Activated CD8-positive, alpha-beta T cell treated with anti-CD3 and anti-CD28 coated beads, Interleukin-2, amount 10 ng/mL, durations not matched to agents 7 days and 5 days (primary cell): ENCODE results near the gene GTF3C1. TPM values are rescaled to one million over a fixed set of nuclear protein-coding genes. Genes with fewer than 3 reads are reported as not detected.

Experiments used
- ATAC-seq: fragments of 150-1000 bp; cut with Tn5 transposase; one replicate; pipeline ENCODE4 v1.10.0; 2021; ENCODE audit warnings: moderate library complexity
- CTCF ChIA-PET: fragments of 350-600 bp; sonication (Branson Sonifier 250); formaldehyde crosslinking; loops from one replicate; lab custom pipeline; 2021; ENCODE audit warnings: antibody characterized with exemption; lab: Charles Lee
- POLR2A ChIA-PET: fragments of 350-600 bp; sonication (Branson Sonifier 250); formaldehyde crosslinking; loops from one replicate; lab custom pipeline; 2021; ENCODE audit warnings: antibody characterized with exemption; lab: Charles Lee
- DNase-seq: peaks from one replicate; pipeline ENCODE4 v3.0.0-alpha.2; 2020
- H3K27ac Mint-ChIP-seq: one replicate; pipeline ENCODE4 v1.8.0; 2021; ENCODE audit warnings: mild to moderate bottlenecking, mixed read lengths
- H3K27me3 Mint-ChIP-seq: one replicate; pipeline ENCODE4 v1.8.0; 2021; ENCODE audit warnings: low read depth, mixed read lengths
- H3K36me3 Mint-ChIP-seq: one replicate; pipeline ENCODE4 v1.8.0; 2021; ENCODE audit warnings: low read depth, mixed read lengths
- H3K4me1 Mint-ChIP-seq: one replicate; pipeline ENCODE4 v1.8.0; 2021; ENCODE audit warnings: low read depth, mixed read lengths
- H3K4me3 Mint-ChIP-seq: one replicate; pipeline ENCODE4 v1.8.0; 2021; ENCODE audit warnings: mild to moderate bottlenecking, mixed read lengths
- H3K9me3 Mint-ChIP-seq: one replicate; pipeline ENCODE4 v1.8.0; 2022; ENCODE audit warnings: mixed read lengths; ENCODE audit not compliant: insufficient read depth
- total RNA-seq, 2 experiments: library from RNA; stranded (reverse); gene quantifications; one replicate each; pipeline ENCODE4 v1.2.3, GENCODE V29; 2021

The GTF3C1 gene
- total RNA-seq, 2 experiments from 2014 or later, result 55.8 to 58.5 TPM

GRCh38 chr16:27482397-27483087, 67.2 kb downstream of the GTF3C1 start:
- Mint-ChIP-seq H3K9me3 (no peaks in the 10 kb centered on the region), H3K36me3 (peaks cover 63% of the 10 kb centered on the region), H3K27me3 (no peaks in the 10 kb centered on the region), H3K27ac (no peak overlapping the region), H3K4me1 (no peaks in the 10 kb centered on the region), H3K4me3 (no peak overlapping the region)
- no peak for ATAC-seq
- ChIA-PET POLR2A (no interaction called here), CTCF (no interaction called here)
- DNase-seq, result no peak

GRCh38 chr16:27481282-27481934, 68.3 kb downstream of the GTF3C1 start:
- CTCF ChIA-PET, result no interaction called here
- no peaks in the 10 kb centered on the region for H3K4me1 Mint-ChIP-seq
- POLR2A ChIA-PET, result no interaction called here
- no peak overlapping the region for H3K4me3 Mint-ChIP-seq
- H3K27me3 Mint-ChIP-seq, result no peaks in the 10 kb centered on the region
- peak overlapping the region; percentile 27 for H3K27ac Mint-ChIP-seq
- peaks cover 61% of the 10 kb centered on the region for H3K36me3 Mint-ChIP-seq
- no peak for ATAC-seq
- no peaks in the 10 kb centered on the region for H3K9me3 Mint-ChIP-seq
- no peak for DNase-seq

GRCh38 chr16:27480761-27481160, 69.0 kb downstream of the GTF3C1 start:
- no peak for ATAC-seq

GRCh38 chr16:27476240-27476639, 73.5 kb downstream of the GTF3C1 start:
- no peak for ATAC-seq
- Mint-ChIP-seq H3K36me3 (peaks cover 55% of the 10 kb centered on the region), H3K27ac (no peak overlapping the region), H3K4me3 (no peak overlapping the region), H3K4me1 (no peaks in the 10 kb centered on the region), H3K27me3 (no peaks in the 10 kb centered on the region), H3K9me3 (no peaks in the 10 kb centered on the region)
- ChIA-PET POLR2A (no interaction called here), CTCF (no interaction called here)
- DNase-seq, result no peak

More at GRCh38 chr16:27480761-27481160, 69.0 kb downstream of the GTF3C1 start:
- Mint-ChIP-seq H3K27ac (no peak overlapping the region), H3K4me1 (no peaks in the 10 kb centered on the region), H3K4me3 (no peak overlapping the region), H3K36me3 (peaks cover 63% of the 10 kb centered on the region), H3K27me3 (no peaks in the 10 kb centered on the region), H3K9me3 (no peaks in the 10 kb centered on the region)
- no peak for DNase-seq
- ChIA-PET POLR2A (no interaction called here), CTCF (no interaction called here)

- Mint-ChIP-seq H3K27ac (no peak overlapping the region), H3K4me1 (no peaks in the 10 kb centered on the region), H3K4me3 (no peak overlapping the region), H3K36me3 (peaks cover 56% of the 10 kb centered on the region), H3K27me3 (no peaks in the 10 kb centered on the region), H3K9me3 (no peaks in the 10 kb centered on the region)
- ATAC-seq, result no peak
- CTCF ChIA-PET, result no interaction called here
- no peak for DNase-seq
- POLR2A ChIA-PET, result no interaction called here
These were observed 74.2 kb downstream of the GTF3C1 start for GRCh38 chr16:27475561-27475960.

- no peaks in the 10 kb centered on the region for H3K4me1 Mint-ChIP-seq
- no peak for ATAC-seq
- H3K27ac Mint-ChIP-seq, result no peak overlapping the region
- H3K9me3 Mint-ChIP-seq, result no peaks in the 10 kb centered on the region
- peaks cover 58% of the 10 kb centered on the region for H3K36me3 Mint-ChIP-seq
- H3K4me3 Mint-ChIP-seq, result no peak overlapping the region
- ChIA-PET CTCF (no interaction called here), POLR2A (no interaction called here)
- H3K27me3 Mint-ChIP-seq, result no peaks in the 10 kb centered on the region
- no peak for DNase-seq
These were observed 74.8 kb downstream of the GTF3C1 start for GRCh38 chr16:27474921-27475320.

- ChIA-PET CTCF (no interaction called here), POLR2A (no interaction called here)
- no peaks in the 10 kb centered on the region for H3K27me3 Mint-ChIP-seq
- H3K27ac Mint-ChIP-seq, result no peak overlapping the region
- no peak overlapping the region for H3K4me3 Mint-ChIP-seq
- peaks cover 63% of the 10 kb centered on the region for H3K36me3 Mint-ChIP-seq
- no peak for DNase-seq
- H3K9me3 Mint-ChIP-seq, result no peaks in the 10 kb centered on the region
- ATAC-seq, result no peak
- H3K4me1 Mint-ChIP-seq, result no peaks in the 10 kb centered on the region
These were observed 75.7 kb downstream of the GTF3C1 start for GRCh38 chr16:27474041-27474440.

GRCh38 chr16:27473101-27473900, 76.4 kb downstream of the GTF3C1 start:
- no peak for ATAC-seq
- no peaks in the 10 kb centered on the region for H3K4me1 Mint-ChIP-seq
- no peak overlapping the region for H3K4me3 Mint-ChIP-seq
- H3K36me3 Mint-ChIP-seq, result peaks cover 65% of the 10 kb centered on the region
- CTCF ChIA-PET, result no interaction called here
- H3K27me3 Mint-ChIP-seq, result no peaks in the 10 kb centered on the region
- no peak overlapping the region for H3K27ac Mint-ChIP-seq
- POLR2A ChIA-PET, result no interaction called here
- no peaks in the 10 kb centered on the region for H3K9me3 Mint-ChIP-seq
- no peak for DNase-seq

GRCh38 chr16:27472091-27473020, 77.4 kb downstream of the GTF3C1 start:
- H3K27me3 Mint-ChIP-seq, result no peaks in the 10 kb centered on the region
- H3K4me1 Mint-ChIP-seq, result no peaks in the 10 kb centered on the region
- no peak for ATAC-seq
- H3K36me3 Mint-ChIP-seq, result peaks cover 72% of the 10 kb centered on the region
- ChIA-PET POLR2A (no interaction called here), CTCF (no interaction called here)
- H3K4me3 Mint-ChIP-seq, result no peak overlapping the region
- H3K9me3 Mint-ChIP-seq, result no peaks in the 10 kb centered on the region
- DNase-seq, result no peak
- H3K27ac Mint-ChIP-seq, result peak overlapping the region; percentile 1

GRCh38 chr16:27471661-27472060, 78.1 kb downstream of the GTF3C1 start:
- CTCF ChIA-PET, result no interaction called here
- no peaks in the 10 kb centered on the region for H3K4me1 Mint-ChIP-seq
- H3K27me3 Mint-ChIP-seq, result no peaks in the 10 kb centered on the region
- H3K27ac Mint-ChIP-seq, result no peak overlapping the region
- ATAC-seq (no peak), DNase-seq (no peak)
- H3K9me3 Mint-ChIP-seq, result no peaks in the 10 kb centered on the region
- POLR2A ChIA-PET, result no interaction called here
- peaks cover 73% of the 10 kb centered on the region for H3K36me3 Mint-ChIP-seq
- no peak overlapping the region for H3K4me3 Mint-ChIP-seq

GRCh38 chr16:27470567-27471431, 78.9 kb downstream of the GTF3C1 start:
- ChIA-PET POLR2A (no interaction called here), CTCF (no interaction called here)
- Mint-ChIP-seq H3K4me3 (no peak overlapping the region), H3K27me3 (no peaks in the 10 kb centered on the region), H3K4me1 (peaks cover 2% of the 10 kb centered on the region), H3K36me3 (peaks cover 76% of the 10 kb centered on the region), H3K9me3 (no peaks in the 10 kb centered on the region), H3K27ac (no peak overlapping the region)
- DNase-seq (no peak), ATAC-seq (no peak)
